ENCODE data around the gene RNF40. TPM values are rescaled to one million over a fixed set of nuclear protein-coding genes. Genes with fewer than 3 reads are reported as not detected.
A peak's percentile ranks its signal among the peaks of the same experiment; 100 is the strongest.

RNF40 gene
- polyA plus RNA-seq, 3 donors from 2014 or later = 19.3 to 87.3 (median 24.6) TPM

GRCh38 chr16:30760577-30761426 is 1.3 kb upstream of the RNF40 start:
- peaks cover 8 to 15% (median 14%) of the 10 kb centered on the region in 3 donors for H3K36me3 Mint-ChIP-seq

GRCh38 chr16:30761427-30761927 is 645 bp upstream of the RNF40 start:
- H3K27me3 Mint-ChIP-seq (ENCODE audit: low read depth in 3 of 3) = peaks cover 7 to 8% (median 8%) of the 10 kb centered on the region in 3 donors
- peak; percentile 47 to 53 (median 51) for DNase-seq
- H3K4me3 Mint-ChIP-seq = peak overlapping the region; percentile 89 to 96 (median 93)
- no peaks in the 10 kb centered on the region for H3K9me3 Mint-ChIP-seq
- H3K27ac Mint-ChIP-seq = peak overlapping the region; percentile 90 to 95 (median 92)
- H3K36me3 Mint-ChIP-seq = peaks cover 8 to 19% (median 15%) of the 10 kb centered on the region in 3 donors
- peaks cover 41 to 48% of the 10 kb centered on the region in 2 donors for H3K4me1 Mint-ChIP-seq

More at GRCh38 chr16:30760577-30761426, 1.3 kb upstream of the RNF40 start:
- DNase-seq = no peak
- peak overlapping the region; percentile 89 to 96 (median 93) for H3K4me3 Mint-ChIP-seq
- H3K27me3 Mint-ChIP-seq (ENCODE audit: low read depth in 3 of 3) = peaks cover 7 to 8% (median 8%) of the 10 kb centered on the region in 3 donors
- H3K9me3 Mint-ChIP-seq = no peaks in the 10 kb centered on the region
- peaks cover 34 to 42% of the 10 kb centered on the region in 2 donors for H3K4me1 Mint-ChIP-seq
- H3K27ac Mint-ChIP-seq = peak overlapping the region; percentile 89 to 95 (median 92)

- Mint-ChIP-seq H3K4me1 (peaks cover 58 to 64% of the 10 kb centered on the region in 2 donors), H3K27ac (peak overlapping the region; percentile 90 to 95 (median 92)), H3K9me3 (no peaks in the 10 kb centered on the region), H3K4me3 (peak overlapping the region; percentile 89 to 96 (median 93)), H3K27me3 (ENCODE audit: low read depth in 3 of 3) (peaks cover 7 to 15% (median 8%) of the 10 kb centered on the region in 3 donors), H3K36me3 (peaks cover 18 to 31% (median 21%) of the 10 kb centered on the region in 3 donors)
- no peak for DNase-seq
Measured at GRCh38 chr16:30762991-30763725, 1.0 kb downstream of the RNF40 start.

- no peaks in the 10 kb centered on the region for H3K9me3 Mint-ChIP-seq
- peaks cover 5 to 17% (median 7%) of the 10 kb centered on the region in 3 donors for H3K27me3 Mint-ChIP-seq (ENCODE audit: low read depth in 3 of 3)
- peaks cover 24 to 38% (median 25%) of the 10 kb centered on the region in 3 donors for H3K36me3 Mint-ChIP-seq
- peaks cover 65 to 74% of the 10 kb centered on the region in 2 donors for H3K4me1 Mint-ChIP-seq
- DNase-seq = no peak
- peak overlapping the region in 4 of 5 donors; percentile 36 to 96 (median 73) for H3K4me3 Mint-ChIP-seq
- peak overlapping the region in 4 of 6 donors; percentile 8 to 91 (median 85) for H3K27ac Mint-ChIP-seq
Measured at GRCh38 chr16:30764086-30764485, 2.0 kb downstream of the RNF40 start.

- Mint-ChIP-seq H3K9me3 (no peaks in the 10 kb centered on the region), H3K36me3 (peaks cover 26 to 44% (median 30%) of the 10 kb centered on the region in 3 donors), H3K4me1 (peaks cover 67 to 74% of the 10 kb centered on the region in 2 donors), H3K27ac (peak overlapping the region in 3 of 6 donors; percentile 20 to 63 (median 23)), H3K4me3 (no peak overlapping the region), H3K27me3 (ENCODE audit: low read depth in 3 of 3) (peaks cover 5 to 17% (median 7%) of the 10 kb centered on the region in 3 donors)
- no peak for DNase-seq
Measured at GRCh38 chr16:30764816-30765465, 2.8 kb downstream of the RNF40 start.

- Mint-ChIP-seq H3K36me3 (peaks cover 29 to 54% (median 30%) of the 10 kb centered on the region in 3 donors), H3K27me3 (ENCODE audit: low read depth in 3 of 3) (peaks cover 5 to 17% (median 7%) of the 10 kb centered on the region in 3 donors), H3K9me3 (no peaks in the 10 kb centered on the region), H3K4me3 (peak overlapping the region in 2 of 5 donors; percentile 32 to 47), H3K27ac (peak overlapping the region in 3 of 6 donors; percentile 31 to 91 (median 90)), H3K4me1 (peaks cover 57 to 65% of the 10 kb centered on the region in 2 donors)
- no peak for DNase-seq
Measured at GRCh38 chr16:30766206-30766932, 4.2 kb downstream of the RNF40 start.

- H3K4me3 Mint-ChIP-seq = peak overlapping the region; percentile 3 to 66 (median 46)
- H3K9me3 Mint-ChIP-seq = no peaks in the 10 kb centered on the region
- peaks cover 3 to 15% (median 5%) of the 10 kb centered on the region in 3 donors for H3K27me3 Mint-ChIP-seq (ENCODE audit: low read depth in 3 of 3)
- peak overlapping the region; percentile 61 to 93 (median 90) for H3K27ac Mint-ChIP-seq
- peaks cover 29 to 54% (median 30%) of the 10 kb centered on the region in 3 donors for H3K36me3 Mint-ChIP-seq
- DNase-seq = no peak
- peaks cover 56 to 62% of the 10 kb centered on the region in 2 donors for H3K4me1 Mint-ChIP-seq
Measured at GRCh38 chr16:30766933-30767284, 4.8 kb downstream of the RNF40 start.

GRCh38 chr16:30767767-30768465 is 5.8 kb downstream of the RNF40 start:
- no peaks in the 10 kb centered on the region for H3K9me3 Mint-ChIP-seq
- H3K36me3 Mint-ChIP-seq = peaks cover 36 to 62% (median 39%) of the 10 kb centered on the region in 3 donors
- H3K4me3 Mint-ChIP-seq = peak overlapping the region; percentile 60 to 71 (median 65)
- H3K27me3 Mint-ChIP-seq (ENCODE audit: low read depth in 3 of 3) = peaks cover 0 to 10% (median 2%) of the 10 kb centered on the region in 3 donors
- H3K27ac Mint-ChIP-seq = peak overlapping the region; percentile 61 to 93 (median 90)
- DNase-seq = peak; percentile 74 to 85 (median 78)
- peaks cover 50 to 60% of the 10 kb centered on the region in 2 donors for H3K4me1 Mint-ChIP-seq

- Mint-ChIP-seq H3K27me3 (ENCODE audit: low read depth in 3 of 3) (peaks cover 0 to 10% (median 2%) of the 10 kb centered on the region in 3 donors), H3K9me3 (peaks cover 0 to 1% (median 0%) of the 10 kb centered on the region in 6 donors), H3K36me3 (peaks cover 40 to 66% (median 40%) of the 10 kb centered on the region in 3 donors), H3K4me1 (peaks cover 44 to 57% of the 10 kb centered on the region in 2 donors), H3K27ac (peak overlapping the region in 2 of 6 donors; percentile 79 to 91), H3K4me3 (no peak overlapping the region)
- DNase-seq = no peak
Measured at GRCh38 chr16:30768583-30769181, 6.6 kb downstream of the RNF40 start.

GRCh38 chr16:30769379-30770089 is 7.4 kb downstream of the RNF40 start:
- peaks cover 44 to 55% of the 10 kb centered on the region in 2 donors for H3K4me1 Mint-ChIP-seq
- peak overlapping the region in 1 of 6 donors; percentile 30 for H3K27ac Mint-ChIP-seq
- H3K4me3 Mint-ChIP-seq = no peak overlapping the region
- H3K9me3 Mint-ChIP-seq = peaks cover 0 to 1% (median 0%) of the 10 kb centered on the region in 6 donors
- peaks cover 39 to 66% (median 39%) of the 10 kb centered on the region in 3 donors for H3K36me3 Mint-ChIP-seq
- peaks cover 0 to 10% (median 0%) of the 10 kb centered on the region in 3 donors for H3K27me3 Mint-ChIP-seq (ENCODE audit: low read depth in 3 of 3)
- DNase-seq = no peak

GRCh38 chr16:30771726-30772125 is 9.6 kb downstream of the RNF40 start:
- peaks cover 45 to 47% of the 10 kb centered on the region in 2 donors for H3K4me1 Mint-ChIP-seq
- no peak overlapping the region for H3K4me3 Mint-ChIP-seq
- H3K27me3 Mint-ChIP-seq (ENCODE audit: low read depth in 3 of 3) = peaks cover 0 to 13% (median 3%) of the 10 kb centered on the region in 3 donors
- no peak overlapping the region for H3K27ac Mint-ChIP-seq
- peaks cover 26 to 52% (median 35%) of the 10 kb centered on the region in 3 donors for H3K36me3 Mint-ChIP-seq
- peaks cover 0 to 1% (median 0%) of the 10 kb centered on the region in 6 donors for H3K9me3 Mint-ChIP-seq
- DNase-seq = no peak
